Left ventricle myocardium superior (tissue), 1 donor: Measurements from ENCODE around the gene DPYSL4. TPM values are rescaled to one million over a fixed set of nuclear protein-coding genes. Genes with fewer than 3 reads are reported as not detected.
"Not testable (repeated sequence)": the region's sequence is repeated elsewhere in the genome, so short reads cannot be mapped to it uniquely, and the experiment has no call there.

ENCODE experiments used
- ATAC-seq: fragments of 200-7000 bp; cut with Tn5 transposase; one replicate; pipeline ENCODE4 v1.9.1; 2020; ENCODE audit warnings: mild to moderate bottlenecking, moderate library complexity
- DNase-seq: peaks from one replicate; pipeline ENCODE4 v3.0.0-alpha.2; 2020
- intact Hi-C: fragments of 100-400 bp; cut with micrococcal nuclease; formaldehyde crosslinking; loops from one replicate; pipeline ENCODE4 v1.11.0; 2022
- total RNA-seq: library from RNA; stranded (reverse); fragmentation: NEBNext Ultra II Directional; extraction: Animal tissue kit (Norgen Biotek cat#: 25700); gene quantifications from one replicate; pipeline ENCODE4 v1.2.1, GENCODE V29; 2021
- donor health status: DM: no; HTN: yes; CAD: no; lungs with severe emphysema.

The DPYSL4 gene
- total RNA-seq, 1 donor from 2014 or later: 45.2 TPM

GRCh38 chr10:132160834-132161622, 25.7 kb upstream of the DPYSL4 start:
- ATAC-seq, intact Hi-C loops: not testable (repeated sequence)
- DNase-seq: peak; percentile 0

- intact Hi-C loops: no loop called here
- peak; percentile 82 for ATAC-seq
- peak; percentile 33 for DNase-seq
Measured at GRCh38 chr10:132162021-132162531, 24.7 kb upstream of the DPYSL4 start.

- DNase-seq: peak; percentile 59
- ATAC-seq: peak; percentile 63
- intact Hi-C loops: no loop called here
Measured at GRCh38 chr10:132162590-132163277, 24.0 kb upstream of the DPYSL4 start.

GRCh38 chr10:132163278-132163765, 23.4 kb upstream of the DPYSL4 start:
- ATAC-seq (peak; percentile 53), DNase-seq (peak; percentile 52)
- intact Hi-C loops: no loop called here

GRCh38 chr10:132163826-132164515, 22.8 kb upstream of the DPYSL4 start:
- ATAC-seq: no peak
- DNase-seq: peak; percentile 15
- intact Hi-C loops: no loop called here

- DNase-seq (peak; percentile 21), ATAC-seq (no peak)
- intact Hi-C loops: no loop called here
Measured at GRCh38 chr10:132164761-132165278, 21.9 kb upstream of the DPYSL4 start.

- ATAC-seq (no peak), DNase-seq (peak; percentile 19)
- intact Hi-C loops: no loop called here
Measured at GRCh38 chr10:132165416-132165980, 21.2 kb upstream of the DPYSL4 start.

GRCh38 chr10:132166216-132166950, 20.4 kb upstream of the DPYSL4 start:
- DNase-seq: peak; percentile 16
- no peak for ATAC-seq
- intact Hi-C loops: no loop called here

GRCh38 chr10:132167041-132167674, 19.6 kb upstream of the DPYSL4 start:
- no peak for ATAC-seq
- intact Hi-C loops: no loop called here

GRCh38 chr10:132167976-132168375, 18.8 kb upstream of the DPYSL4 start:
- intact Hi-C loops: no loop called here
- ATAC-seq (no peak), DNase-seq (no peak)

More at GRCh38 chr10:132167041-132167674, 19.6 kb upstream of the DPYSL4 start:
- DNase-seq: peak; percentile 10

GRCh38 chr10:132168571-132169030, 18.1 kb upstream of the DPYSL4 start:
- ATAC-seq (no peak), DNase-seq (peak; percentile 25)
- intact Hi-C loops: no loop called here

GRCh38 chr10:132169031-132169765, 17.6 kb upstream of the DPYSL4 start:
- intact Hi-C loops: no loop called here
- no peak for ATAC-seq
- peak; percentile 26 for DNase-seq

- ATAC-seq (no peak), DNase-seq (peak; percentile 30)
- intact Hi-C loops: no loop called here
Measured at GRCh38 chr10:132169766-132170560, 16.8 kb upstream of the DPYSL4 start.

GRCh38 chr10:132170561-132171361, 16.0 kb upstream of the DPYSL4 start:
- DNase-seq (peak; percentile 21), ATAC-seq (no peak)
- intact Hi-C loops: no loop called here
